Activated CD8-positive, alpha-beta T cell treated with anti-CD3 and anti-CD28 coated beads for 36 hours (primary cell): ENCODE results near the gene CDKN1C. TPM values are rescaled to one million over a fixed set of nuclear protein-coding genes. Genes with fewer than 3 reads are reported as not detected.

Experiments
- ATAC-seq: fragments of 200-7000 bp; cut with Tn5 transposase; one replicate; pipeline ENCODE4 v1.10.0; 2021; ENCODE audit warnings: mild to moderate bottlenecking, moderate library complexity
- CTCF ChIA-PET: fragments of 350-600 bp; sonication (Branson Sonifier 250); formaldehyde crosslinking; loops from one replicate; lab custom pipeline; 2021; ENCODE audit warnings: antibody characterized with exemption; lab: Charles Lee
- POLR2A ChIA-PET: fragments of 350-600 bp; sonication (Branson Sonifier 250); formaldehyde crosslinking; loops from one replicate; lab custom pipeline; 2021; ENCODE audit warnings: antibody characterized with exemption; lab: Charles Lee
- DNase-seq: peaks from one replicate; pipeline ENCODE4 v3.0.0-alpha.2; 2020
- H3K27ac Mint-ChIP-seq: one replicate; pipeline ENCODE4 v1.8.0; 2021; ENCODE audit warnings: mild to moderate bottlenecking, mixed read lengths
- H3K27me3 Mint-ChIP-seq: one replicate; pipeline ENCODE4 v1.8.0; 2021; ENCODE audit warnings: mixed read lengths
- H3K36me3 Mint-ChIP-seq: one replicate; pipeline ENCODE4 v1.8.0; 2021; ENCODE audit warnings: low read depth, mixed read lengths
- H3K4me1 Mint-ChIP-seq: one replicate; pipeline ENCODE4 v1.8.0; 2021; ENCODE audit warnings: low read depth, mixed read lengths
- H3K4me3 Mint-ChIP-seq: one replicate; pipeline ENCODE4 v1.8.0; 2021; ENCODE audit warnings: mild to moderate bottlenecking, moderate library complexity, mixed read lengths
- H3K9me3 Mint-ChIP-seq: one replicate; pipeline ENCODE4 v1.8.0; 2021; ENCODE audit warnings: mixed read lengths
- CTCF ChIP-seq: fragments of 200-600 bp; IDR thresholded peaks from one replicate; pipeline ENCODE4 v1.8.0; 2022; ENCODE audit warnings: antibody characterized with exemption, mild to moderate bottlenecking
- intact Hi-C: fragments of 100-400 bp; cut with micrococcal nuclease; formaldehyde crosslinking; loops from one replicate; pipeline ENCODE4 v1.10.0; 2022
- total RNA-seq, 2 experiments: library from RNA; stranded (reverse); gene quantifications; one replicate each; pipeline ENCODE4 v1.2.3, GENCODE V29; 2021

CDKN1C gene
- total RNA-seq, 2 experiments from 2014 or later = 1.6 TPM

- Mint-ChIP-seq H3K27ac (no peak overlapping the region), H3K27me3 (peaks cover 18% of the 10 kb centered on the region), H3K9me3 (no peaks in the 10 kb centered on the region), H3K36me3 (no peaks in the 10 kb centered on the region), H3K4me3 (no peak overlapping the region), H3K4me1 (peaks cover 3% of the 10 kb centered on the region)
- POLR2A ChIA-PET = no interaction called here
- CTCF ChIA-PET = interaction anchor here (0.9 kb wide), 1 partner anchor 11 kb away, joined by 4 read pairs; no protein-coding TSS in a partner anchor
- no peak for ATAC-seq
- no peak for TF ChIP-seq CTCF
- no peak for DNase-seq
- intact Hi-C loops = no loop called here
These were observed 10.6 kb downstream of the CDKN1C start for GRCh38 chr11:2874963-2875362.

- DNase-seq = no peak
- H3K9me3 Mint-ChIP-seq = no peaks in the 10 kb centered on the region
These were observed 14.4 kb downstream of the CDKN1C start for GRCh38 chr11:2870969-2871680.

GRCh38 chr11:2870460-2870859 is 15.1 kb downstream of the CDKN1C start:
- TF ChIP-seq CTCF = no peak
- Mint-ChIP-seq H3K36me3 (no peaks in the 10 kb centered on the region), H3K4me1 (peaks cover 5% of the 10 kb centered on the region), H3K4me3 (no peak overlapping the region), H3K9me3 (no peaks in the 10 kb centered on the region), H3K27me3 (peaks cover 39% of the 10 kb centered on the region), H3K27ac (no peak overlapping the region)
- ATAC-seq = no peak
- CTCF ChIA-PET = no interaction called here
- intact Hi-C loops = no loop called here
- DNase-seq = no peak
- POLR2A ChIA-PET = no interaction called here

More at GRCh38 chr11:2870969-2871680, 14.4 kb downstream of the CDKN1C start:
- Mint-ChIP-seq H3K27ac (no peak overlapping the region), H3K36me3 (no peaks in the 10 kb centered on the region), H3K4me3 (no peak overlapping the region), H3K27me3 (peaks cover 39% of the 10 kb centered on the region), H3K4me1 (peaks cover 5% of the 10 kb centered on the region)
- ChIA-PET POLR2A (no interaction called here), CTCF (no interaction called here)
- TF ChIP-seq CTCF = no peak
- intact Hi-C loops = no loop called here
- ATAC-seq = no peak

GRCh38 chr11:2869561-2870427 is 15.8 kb downstream of the CDKN1C start:
- no peak overlapping the region for H3K4me3 Mint-ChIP-seq
- no peaks in the 10 kb centered on the region for H3K36me3 Mint-ChIP-seq
- peaks cover 41% of the 10 kb centered on the region for H3K27me3 Mint-ChIP-seq
- ChIA-PET CTCF (interaction anchor here (1.2 kb wide), 1 partner anchor 18 kb away, joined by 4 read pairs; no protein-coding TSS in a partner anchor), POLR2A (no interaction called here)
- intact Hi-C loops = no loop called here
- no peak for TF ChIP-seq CTCF
- no peak for DNase-seq
- peaks cover 5% of the 10 kb centered on the region for H3K4me1 Mint-ChIP-seq
- no peak overlapping the region for H3K27ac Mint-ChIP-seq
- no peak for ATAC-seq
- no peaks in the 10 kb centered on the region for H3K9me3 Mint-ChIP-seq

GRCh38 chr11:2869134-2869526 is 16.4 kb downstream of the CDKN1C start:
- POLR2A ChIA-PET = no interaction called here
- Mint-ChIP-seq H3K4me3 (no peak overlapping the region), H3K4me1 (peaks cover 5% of the 10 kb centered on the region), H3K27ac (no peak overlapping the region), H3K36me3 (no peaks in the 10 kb centered on the region), H3K27me3 (peaks cover 48% of the 10 kb centered on the region), H3K9me3 (no peaks in the 10 kb centered on the region)
- intact Hi-C loops = no loop called here
- CTCF ChIA-PET = interaction anchor here (1.1 to 1.2 kb wide), 2 partner anchors 18 to 23 kb away, joined by 3 to 4 read pairs; no protein-coding TSS in a partner anchor
- TF ChIP-seq CTCF = no peak
- no peak for ATAC-seq
- DNase-seq = no peak
